Rectal smooth muscle tissue (tissue), 1 donor: ENCODE data around the gene METRN.

Experiments used
- H3K27ac ChIP-seq: one replicate; pipeline ENCODE4 v1.7.0; 2013; ENCODE audit warnings: low read depth, low read length, inconsistent platforms
- H3K27me3 ChIP-seq: one replicate; pipeline ENCODE4 v1.7.0; 2013; ENCODE audit warnings: low read length; ENCODE audit not compliant: control insufficient read depth, insufficient read depth
- H3K36me3 ChIP-seq: one replicate; pipeline ENCODE4 v1.7.0; 2013; ENCODE audit warnings: low read length; ENCODE audit not compliant: control insufficient read depth, insufficient read depth
- H3K4me1 ChIP-seq: one replicate; pipeline ENCODE4 v1.7.0; 2013; ENCODE audit warnings: low read length; ENCODE audit not compliant: control insufficient read depth, insufficient read depth
- H3K4me3 ChIP-seq: one replicate; pipeline ENCODE4 v1.7.0; 2013; ENCODE audit warnings: low read length
- H3K9ac ChIP-seq: one replicate; pipeline ENCODE4 v1.7.0; 2013; ENCODE audit warnings: low read length

METRN gene

DNA sequence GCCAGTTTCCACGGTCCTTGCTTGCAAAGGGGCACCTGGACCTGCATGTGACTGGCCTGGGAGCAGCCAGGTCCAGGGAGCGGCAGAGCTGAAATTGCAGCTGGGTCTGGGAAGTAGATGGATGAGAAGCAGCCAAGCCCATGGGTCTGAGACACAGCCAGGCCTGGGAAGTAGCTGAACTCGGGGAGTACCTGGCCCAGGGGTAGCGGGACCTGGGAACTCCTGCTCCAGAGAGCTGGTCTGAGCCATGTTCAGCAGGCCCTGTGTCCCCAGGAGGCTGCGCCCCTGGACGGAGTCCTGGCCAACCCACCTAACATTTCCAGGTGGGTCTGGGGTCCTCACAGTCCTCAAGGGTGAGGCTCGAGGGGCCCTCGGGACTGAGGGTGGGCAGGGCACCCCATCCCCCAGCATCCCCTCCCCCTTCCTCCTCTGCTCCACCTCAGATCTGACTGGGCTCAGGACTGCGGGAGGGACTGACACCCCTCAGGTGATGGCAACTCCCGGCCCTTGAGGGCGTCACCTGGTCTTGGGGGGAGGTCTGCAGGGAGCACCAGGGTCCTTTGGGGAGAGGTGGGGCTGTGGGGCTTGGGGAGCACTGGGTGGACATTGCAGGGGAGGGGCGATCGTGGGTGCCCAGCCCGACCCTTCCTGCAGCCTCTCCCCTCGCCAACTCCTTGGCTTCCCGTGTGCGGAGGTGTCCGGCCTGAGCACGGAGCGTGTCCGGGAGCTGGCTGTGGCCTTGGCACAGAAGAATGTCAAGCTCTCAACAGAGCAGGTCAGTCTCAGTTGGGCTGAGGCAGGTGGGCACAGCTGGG, 48.7 kb downstream of the METRN start:
- Histone ChIP-seq H3K9ac (no peak overlapping the region), H3K27ac (no peak overlapping the region), H3K36me3 (no peaks in the 10 kb centered on the region), H3K4me1 (no peaks in the 10 kb centered on the region), H3K4me3 (no peak overlapping the region), H3K27me3 (no peaks in the 10 kb centered on the region)

- no peaks in the 10 kb centered on the region for H3K4me1 ChIP-seq
- no peaks in the 10 kb centered on the region for H3K27me3 ChIP-seq
- no peak overlapping the region for H3K4me3 ChIP-seq
- H3K9ac ChIP-seq, result no peak overlapping the region
- H3K27ac ChIP-seq, result no peak overlapping the region
- H3K36me3 ChIP-seq, result no peaks in the 10 kb centered on the region
Observed at GRCh38 chr16:764184-764750, 49.3 kb downstream of the METRN start.

DNA sequence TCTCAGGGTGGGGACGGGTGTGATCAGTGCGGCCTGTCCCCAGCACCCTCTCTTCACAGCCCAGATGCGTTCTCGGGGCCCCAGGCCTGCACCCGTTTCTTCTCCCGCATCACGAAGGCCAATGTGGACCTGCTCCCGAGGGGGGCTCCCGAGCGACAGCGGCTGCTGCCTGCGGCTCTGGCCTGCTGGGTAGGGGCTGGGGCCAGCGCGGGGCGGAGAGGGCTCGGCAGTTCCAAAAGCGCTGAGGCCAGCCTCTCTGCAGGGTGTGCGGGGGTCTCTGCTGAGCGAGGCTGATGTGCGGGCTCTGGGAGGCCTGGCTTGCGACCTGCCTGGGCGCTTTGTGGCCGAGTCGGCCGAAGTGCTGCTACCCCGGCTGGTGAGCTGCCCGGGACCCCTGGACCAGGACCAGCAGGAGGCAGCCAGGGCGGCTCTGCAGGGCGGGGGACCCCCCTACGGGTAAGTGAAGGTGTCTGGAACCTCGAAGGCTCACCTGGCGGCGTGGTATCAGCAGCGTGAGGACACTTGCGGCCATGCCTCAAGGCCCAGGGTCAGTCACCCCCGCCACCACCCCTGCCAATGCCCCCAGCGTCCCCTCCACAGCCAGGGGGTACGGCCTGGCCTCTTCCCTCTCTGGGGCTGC, 50.0 kb downstream of the METRN start:
- no peaks in the 10 kb centered on the region for H3K4me1 ChIP-seq
- H3K27me3 ChIP-seq, result no peaks in the 10 kb centered on the region
- no peak overlapping the region for H3K9ac ChIP-seq
- no peak overlapping the region for H3K4me3 ChIP-seq
- H3K36me3 ChIP-seq, result no peaks in the 10 kb centered on the region
- no peak overlapping the region for H3K27ac ChIP-seq

GRCh38 chr16:765488-765865, 50.6 kb downstream of the METRN start:
- Histone ChIP-seq H3K9ac (no peak overlapping the region), H3K27ac (no peak overlapping the region), H3K27me3 (no peaks in the 10 kb centered on the region), H3K36me3 (no peaks in the 10 kb centered on the region), H3K4me3 (no peak overlapping the region), H3K4me1 (no peaks in the 10 kb centered on the region)

- no peaks in the 10 kb centered on the region for H3K36me3 ChIP-seq
- no peaks in the 10 kb centered on the region for H3K27me3 ChIP-seq
- H3K27ac ChIP-seq, result no peak overlapping the region
- H3K4me3 ChIP-seq, result no peak overlapping the region
- no peaks in the 10 kb centered on the region for H3K4me1 ChIP-seq
- no peak overlapping the region for H3K9ac ChIP-seq
Observed at GRCh38 chr16:766008-766819, 51.3 kb downstream of the METRN start.

DNA sequence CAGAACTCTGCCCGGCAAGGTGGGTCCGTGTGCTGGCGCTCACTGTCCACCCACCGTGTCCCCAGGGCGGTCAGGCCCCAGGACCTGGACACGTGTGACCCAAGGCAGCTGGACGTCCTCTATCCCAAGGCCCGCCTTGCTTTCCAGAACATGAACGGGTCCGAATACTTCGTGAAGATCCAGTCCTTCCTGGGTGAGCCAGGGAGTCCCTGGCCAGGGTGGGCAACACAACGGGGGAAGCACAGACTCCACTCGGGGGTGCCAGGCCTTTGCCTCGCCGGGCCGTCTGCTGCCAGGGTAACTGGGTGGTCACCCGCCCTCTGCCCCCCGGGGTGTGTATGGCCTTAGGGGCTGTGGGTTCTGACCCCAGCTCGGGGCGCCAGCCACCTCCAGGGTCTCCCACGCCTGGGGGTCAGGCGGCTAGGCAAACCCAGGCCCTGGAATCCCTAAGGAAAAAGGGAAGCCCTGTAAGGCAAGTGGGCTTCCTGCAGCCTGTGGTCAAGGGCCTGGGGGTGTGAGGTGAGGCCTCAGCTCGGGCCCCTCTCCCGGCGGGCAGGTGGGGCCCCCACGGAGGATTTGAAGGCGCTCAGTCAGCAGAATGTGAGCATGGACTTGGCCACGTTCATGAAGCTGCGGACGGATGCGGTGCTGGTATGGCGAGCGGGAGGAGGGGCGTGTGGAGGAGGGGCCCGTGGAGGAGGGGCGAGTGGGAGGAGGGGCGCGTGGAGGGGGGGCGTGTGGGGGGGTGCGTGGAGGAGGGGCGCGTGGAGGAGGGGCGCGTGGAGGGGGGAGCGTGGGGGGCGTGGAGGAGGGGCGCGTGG, 52.1 kb downstream of the METRN start:
- Histone ChIP-seq H3K4me3 (no peak overlapping the region), H3K36me3 (no peaks in the 10 kb centered on the region), H3K4me1 (no peaks in the 10 kb centered on the region), H3K27me3 (no peaks in the 10 kb centered on the region), H3K9ac (no peak overlapping the region), H3K27ac (no peak overlapping the region)

DNA sequence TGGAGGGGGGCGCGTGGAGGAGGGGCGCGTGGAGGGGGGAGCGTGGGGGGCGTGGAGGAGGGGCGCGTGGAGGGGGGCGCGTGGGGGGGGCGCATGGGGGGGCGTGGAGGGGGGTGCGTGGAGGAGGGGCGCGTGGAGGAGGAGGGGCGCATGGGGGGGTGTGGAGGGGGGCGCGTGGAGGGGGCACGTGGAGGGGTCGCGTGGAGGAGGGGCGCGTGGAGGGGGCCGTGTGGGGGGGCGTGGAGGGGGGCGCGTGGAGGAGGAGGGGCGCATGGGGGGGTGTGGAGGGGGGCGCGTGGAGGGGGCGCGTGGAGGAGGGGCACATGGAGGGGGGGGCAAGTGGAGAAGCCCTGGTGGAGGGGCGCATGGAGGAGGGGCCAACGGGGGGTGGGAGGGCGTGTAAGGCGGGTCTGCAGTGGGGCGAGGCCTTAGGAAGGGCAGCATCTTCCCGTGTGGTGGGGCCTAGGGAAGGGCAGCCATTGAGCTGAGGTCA, 52.9 kb downstream of the METRN start:
- Histone ChIP-seq H3K27me3 (no peaks in the 10 kb centered on the region), H3K36me3 (no peaks in the 10 kb centered on the region), H3K27ac (no peak overlapping the region), H3K4me3 (no peak overlapping the region), H3K4me1 (no peaks in the 10 kb centered on the region), H3K9ac (no peak overlapping the region)

DNA sequence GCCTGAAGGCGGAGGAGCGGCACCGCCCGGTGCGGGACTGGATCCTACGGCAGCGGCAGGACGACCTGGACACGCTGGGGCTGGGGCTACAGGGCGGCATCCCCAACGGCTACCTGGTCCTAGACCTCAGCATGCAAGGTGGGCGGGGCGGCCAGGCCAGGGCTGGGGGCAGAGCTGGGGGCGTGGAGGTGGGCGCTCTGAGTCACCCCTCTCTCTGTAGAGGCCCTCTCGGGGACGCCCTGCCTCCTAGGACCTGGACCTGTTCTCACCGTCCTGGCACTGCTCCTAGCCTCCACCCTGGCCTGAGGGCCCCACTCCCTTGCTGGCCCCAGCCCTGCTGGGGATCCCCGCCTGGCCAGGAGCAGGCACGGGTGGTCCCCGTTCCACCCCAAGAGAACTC, 53.5 kb downstream of the METRN start:
- Histone ChIP-seq H3K27ac (no peak overlapping the region), H3K4me3 (no peak overlapping the region), H3K4me1 (no peaks in the 10 kb centered on the region), H3K9ac (no peak overlapping the region), H3K27me3 (no peaks in the 10 kb centered on the region), H3K36me3 (no peaks in the 10 kb centered on the region)
